PC-3 (cell line): ENCODE measurements around the gene MAP7.

ENCODE experiments used
- EZH2phosphoT487 ChIP-seq: fragments of 300-600 bp; sonication (generic); IDR thresholded peaks from 2 replicates; pipeline ENCODE4 v1.6.1; 2018; ENCODE audit warnings: mild to moderate bottlenecking, antibody characterized with exemption, low read length, borderline replicate concordance
- TF ChIP-seq, protein P1 (sequence below): fragments of 300-600 bp; sonication (generic); conservative IDR thresholded peaks from 2 replicates; pipeline ENCODE4 v1.5.1; 2017; ENCODE audit warnings: antibody characterized with exemption, low read depth, mild to moderate bottlenecking, low read length

DNA sequence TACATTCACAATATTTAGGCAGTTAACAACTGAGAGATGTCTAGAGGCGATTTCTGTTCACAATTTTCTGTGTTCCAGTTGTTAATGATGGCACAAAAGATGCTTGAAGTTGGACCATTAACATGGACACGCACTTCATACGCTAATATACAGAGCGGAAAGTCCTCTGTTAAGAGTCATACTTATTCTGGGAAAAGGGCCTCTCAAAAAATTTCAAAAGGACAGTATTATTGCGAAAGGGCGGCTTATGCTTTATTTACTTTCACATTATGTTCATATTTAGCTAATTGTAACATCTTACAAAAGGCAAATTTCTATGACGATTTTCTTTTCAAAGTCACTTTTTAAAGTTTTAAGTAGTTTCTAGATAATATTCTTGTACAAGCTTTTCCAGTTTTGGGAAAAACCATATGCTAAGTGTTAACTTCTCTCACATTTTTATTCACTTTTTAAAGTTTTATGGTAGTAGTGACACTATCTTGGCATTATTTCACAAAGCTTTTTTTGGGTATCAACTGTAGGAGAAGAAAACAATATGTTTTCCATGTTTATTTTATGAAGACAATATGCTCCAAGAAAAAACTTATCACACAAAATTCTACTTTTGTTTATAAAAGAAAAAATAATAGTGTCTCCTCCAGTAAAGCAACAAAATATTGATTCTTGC, 62.3 kb downstream of the MAP7 start:
- TF ChIP-seq, protein P1, sequence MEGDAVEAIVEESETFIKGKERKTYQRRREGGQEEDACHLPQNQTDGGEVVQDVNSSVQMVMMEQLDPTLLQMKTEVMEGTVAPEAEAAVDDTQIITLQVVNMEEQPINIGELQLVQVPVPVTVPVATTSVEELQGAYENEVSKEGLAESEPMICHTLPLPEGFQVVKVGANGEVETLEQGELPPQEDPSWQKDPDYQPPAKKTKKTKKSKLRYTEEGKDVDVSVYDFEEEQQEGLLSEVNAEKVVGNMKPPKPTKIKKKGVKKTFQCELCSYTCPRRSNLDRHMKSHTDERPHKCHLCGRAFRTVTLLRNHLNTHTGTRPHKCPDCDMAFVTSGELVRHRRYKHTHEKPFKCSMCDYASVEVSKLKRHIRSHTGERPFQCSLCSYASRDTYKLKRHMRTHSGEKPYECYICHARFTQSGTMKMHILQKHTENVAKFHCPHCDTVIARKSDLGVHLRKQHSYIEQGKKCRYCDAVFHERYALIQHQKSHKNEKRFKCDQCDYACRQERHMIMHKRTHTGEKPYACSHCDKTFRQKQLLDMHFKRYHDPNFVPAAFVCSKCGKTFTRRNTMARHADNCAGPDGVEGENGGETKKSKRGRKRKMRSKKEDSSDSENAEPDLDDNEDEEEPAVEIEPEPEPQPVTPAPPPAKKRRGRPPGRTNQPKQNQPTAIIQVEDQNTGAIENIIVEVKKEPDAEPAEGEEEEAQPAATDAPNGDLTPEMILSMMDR, result no peak
- TF ChIP-seq EZH2phosphoT487, result no peak
